ENCODE measurements around the gene ZNF518B. TPM values are rescaled to one million over a fixed set of nuclear protein-coding genes. Genes with fewer than 3 reads are reported as not detected.

Gene ZNF518B
- total and polyA plus RNA-seq, 2 of the 13 experiments (the other 11 are each of a cell fraction or from before 2014, with no cell fraction given) = 0.02 TPM; not detected in 1

DNA sequence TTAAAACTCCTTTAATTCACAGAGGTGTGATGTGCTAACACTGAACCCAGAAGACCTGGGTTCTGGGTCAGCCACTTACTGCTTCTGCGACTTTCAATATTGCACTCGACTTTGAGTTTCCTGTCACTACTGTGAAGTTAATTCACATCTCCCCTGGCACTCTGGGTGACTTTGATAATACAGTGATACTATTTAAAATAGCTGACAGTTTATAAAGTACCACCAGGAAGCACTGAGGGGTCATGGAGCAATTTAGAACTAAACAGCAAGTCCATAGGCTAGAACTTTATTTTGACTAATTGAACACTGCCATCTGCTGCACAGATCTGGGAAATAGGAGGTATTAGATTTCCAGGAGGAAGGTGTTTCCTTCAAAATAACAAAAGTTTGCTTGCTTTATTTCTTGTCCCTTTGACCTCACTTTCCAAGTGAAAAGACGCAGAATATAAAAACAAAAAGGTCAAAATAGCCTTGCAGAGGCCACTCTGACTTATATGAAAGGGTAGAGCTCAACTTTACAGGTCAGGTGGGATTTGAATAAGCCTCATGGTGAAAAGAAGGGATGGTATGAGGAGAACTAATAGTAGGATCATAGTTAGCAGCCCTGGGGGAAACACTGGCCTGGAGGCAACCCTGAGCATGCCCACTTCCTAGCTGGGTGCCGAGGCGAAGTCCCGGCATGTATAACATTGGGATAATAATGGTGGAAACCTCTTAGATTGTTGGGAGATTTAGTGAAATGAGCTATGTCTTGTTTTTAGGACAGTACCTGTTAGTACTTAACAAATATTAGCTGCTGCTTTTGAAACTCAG, 53.4 kb downstream of the ZNF518B start:
- CTCF ChIA-PET (ENCODE audit: low intra/inter-chr PET ratio, low total read pairs) = interaction anchor here (1.5 to 1.9 kb wide), 4 partner anchors 239 to 641 kb away, joined by 4 to 13 read pairs (median 6); no protein-coding TSS in a partner anchor
- H3K36me3 ChIP-seq (replicated peaks in 1 of 2; ENCODE audit: control insufficient read depth in 1 of 2, insufficient read depth in 2 of 2, low read length in 2 of 2) = no peaks in the 10 kb centered on the region
- FAIRE-seq = peak; percentile 64
- intact Hi-C loops (cut with micrococcal nuclease; ENCODE audit: unreplicated experiment) = loop anchor here (1.0 to 2.0 kb wide), 2 partner anchors 239 to 247 kb away; no protein-coding TSS in a partner anchor
- 24% methylated on average over 6 of the region's 6 CpGs for WGBS (ENCODE audit: low lambda C conversion rate)
- no peaks in the 10 kb centered on the region for H3K79me2 ChIP-seq (ENCODE audit: insufficient read depth, low read length)
- in situ Hi-C loops (cut with HindIII; ENCODE audit: extremely low pct_ligation_motif_present, low pct_unique_long_range_greater_than_20kb) = loop anchor here (5.0 to 25.0 kb wide), 2 partner anchors 242 to 642 kb away; no protein-coding TSS in a partner anchor
- TF ChIP-seq, protein P1, sequence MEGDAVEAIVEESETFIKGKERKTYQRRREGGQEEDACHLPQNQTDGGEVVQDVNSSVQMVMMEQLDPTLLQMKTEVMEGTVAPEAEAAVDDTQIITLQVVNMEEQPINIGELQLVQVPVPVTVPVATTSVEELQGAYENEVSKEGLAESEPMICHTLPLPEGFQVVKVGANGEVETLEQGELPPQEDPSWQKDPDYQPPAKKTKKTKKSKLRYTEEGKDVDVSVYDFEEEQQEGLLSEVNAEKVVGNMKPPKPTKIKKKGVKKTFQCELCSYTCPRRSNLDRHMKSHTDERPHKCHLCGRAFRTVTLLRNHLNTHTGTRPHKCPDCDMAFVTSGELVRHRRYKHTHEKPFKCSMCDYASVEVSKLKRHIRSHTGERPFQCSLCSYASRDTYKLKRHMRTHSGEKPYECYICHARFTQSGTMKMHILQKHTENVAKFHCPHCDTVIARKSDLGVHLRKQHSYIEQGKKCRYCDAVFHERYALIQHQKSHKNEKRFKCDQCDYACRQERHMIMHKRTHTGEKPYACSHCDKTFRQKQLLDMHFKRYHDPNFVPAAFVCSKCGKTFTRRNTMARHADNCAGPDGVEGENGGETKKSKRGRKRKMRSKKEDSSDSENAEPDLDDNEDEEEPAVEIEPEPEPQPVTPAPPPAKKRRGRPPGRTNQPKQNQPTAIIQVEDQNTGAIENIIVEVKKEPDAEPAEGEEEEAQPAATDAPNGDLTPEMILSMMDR (CRISPR knock-in tag; IDR thresholded peaks at IDR 0.05) = peak; percentile 61
- TF ChIP-seq PCBP2 (optimal IDR thresholded peaks at IDR 0.05; ENCODE audit: low read depth, low read length, poor library complexity, severe bottlenecking) = no peak
- no peak for TF ChIP-seq CCDC6 (CRISPR knock-in tag; IDR thresholded peaks at IDR 0.05)
- TF ChIP-seq, protein P2, sequence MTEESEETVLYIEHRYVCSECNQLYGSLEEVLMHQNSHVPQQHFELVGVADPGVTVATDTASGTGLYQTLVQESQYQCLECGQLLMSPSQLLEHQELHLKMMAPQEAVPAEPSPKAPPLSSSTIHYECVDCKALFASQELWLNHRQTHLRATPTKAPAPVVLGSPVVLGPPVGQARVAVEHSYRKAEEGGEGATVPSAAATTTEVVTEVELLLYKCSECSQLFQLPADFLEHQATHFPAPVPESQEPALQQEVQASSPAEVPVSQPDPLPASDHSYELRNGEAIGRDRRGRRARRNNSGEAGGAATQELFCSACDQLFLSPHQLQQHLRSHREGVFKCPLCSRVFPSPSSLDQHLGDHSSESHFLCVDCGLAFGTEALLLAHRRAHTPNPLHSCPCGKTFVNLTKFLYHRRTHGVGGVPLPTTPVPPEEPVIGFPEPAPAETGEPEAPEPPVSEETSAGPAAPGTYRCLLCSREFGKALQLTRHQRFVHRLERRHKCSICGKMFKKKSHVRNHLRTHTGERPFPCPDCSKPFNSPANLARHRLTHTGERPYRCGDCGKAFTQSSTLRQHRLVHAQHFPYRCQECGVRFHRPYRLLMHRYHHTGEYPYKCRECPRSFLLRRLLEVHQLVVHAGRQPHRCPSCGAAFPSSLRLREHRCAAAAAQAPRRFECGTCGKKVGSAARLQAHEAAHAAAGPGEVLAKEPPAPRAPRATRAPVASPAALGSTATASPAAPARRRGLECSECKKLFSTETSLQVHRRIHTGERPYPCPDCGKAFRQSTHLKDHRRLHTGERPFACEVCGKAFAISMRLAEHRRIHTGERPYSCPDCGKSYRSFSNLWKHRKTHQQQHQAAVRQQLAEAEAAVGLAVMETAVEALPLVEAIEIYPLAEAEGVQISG (CRISPR knock-in tag; IDR thresholded peaks at IDR 0.05) = no peak
- TF ChIP-seq SMC3 (IDR thresholded peaks at IDR 0.05; ENCODE audit: low read length) = peak; percentile 67
- no peak for TF ChIP-seq ZNF207 (IDR thresholded peaks at IDR 0.05; ENCODE audit: borderline replicate concordance)
- peak; percentile 75 for TF ChIP-seq STAG1 (CRISPR knock-in tag; IDR thresholded peaks at IDR 0.05)
- POLR2A ChIA-PET = no interaction called here
- no peaks in the 10 kb centered on the region for H3K9me3 ChIP-seq (ENCODE audit: low read length)
- BruUV-seq (replicated peaks) = no TSS peak
- H3K9ac ChIP-seq (ENCODE audit: insufficient read depth, low read depth, low read length) = no peak overlapping the region
- DNase-seq (ENCODE audit: low spot score) = peak; percentile 29
- H3K27me3 ChIP-seq (ENCODE audit: control insufficient read depth in 1 of 2, insufficient read depth in 2 of 2, low read length in 2 of 2) = no peaks in the 10 kb centered on the region
- no peak overlapping the region for H3K4me2 ChIP-seq (ENCODE audit: low read depth, low read length)
- H3K27ac ChIP-seq (ENCODE audit: extremely low read length, insufficient read depth, low read length) = no peak overlapping the region
- H4K20me1 ChIP-seq (ENCODE audit: insufficient read depth, low read length) = no peaks in the 10 kb centered on the region
- peak; percentile 65 for ATAC-seq
- no peaks in the 10 kb centered on the region for H3K4me1 ChIP-seq (ENCODE audit: insufficient read depth, low read length)
- no peak overlapping the region for H3K4me3 ChIP-seq (replicated peaks in 1 of 3; ENCODE audit: insufficient read depth in 1 of 3, low read depth in 2 of 3, low read length in 3 of 3)
- no peak overlapping the region for H2AFZ ChIP-seq (ENCODE audit: low read length)
